ENCODE results near the gene TTLL7. TPM values are rescaled to one million over a fixed set of nuclear protein-coding genes. Genes with fewer than 3 reads are reported as not detected.
"Not testable (repeated sequence)": the region's sequence is repeated elsewhere in the genome, so short reads cannot be mapped to it uniquely, and the experiment has no call there.

TTLL7 gene
- total RNA-seq, 4 donors from 2014 or later = 8.4 to 21.6 (median 12.0) TPM

DNA sequence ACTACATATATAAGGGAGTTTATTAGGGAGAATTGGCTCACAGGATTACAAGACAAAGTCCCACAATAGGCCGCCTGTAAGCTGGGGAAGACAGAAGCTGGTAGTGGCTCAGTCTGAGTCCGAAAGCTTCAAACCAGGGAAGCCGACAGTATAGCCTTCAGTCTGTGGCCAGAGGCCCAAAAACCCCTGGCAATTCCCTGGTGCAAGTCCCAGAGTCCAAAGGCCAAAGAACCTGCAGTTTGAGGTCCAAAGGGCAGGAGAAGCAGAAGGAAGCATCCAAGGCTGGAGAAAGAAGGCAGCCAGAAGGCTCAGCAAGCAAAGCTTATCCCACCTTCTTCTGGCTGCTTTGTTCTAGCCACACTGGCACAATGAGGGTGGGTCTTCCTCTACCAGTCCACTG, 13.9 kb downstream of the TTLL7 start:
- Histone ChIP-seq H3K4me3 (no peak overlapping the region), H3K36me3 (no peaks in the 10 kb centered on the region), H3K27ac (no peak overlapping the region), H3K27me3 (no peaks in the 10 kb centered on the region), H3K9me3 (peaks cover 0 to 39% (median 0%) of the 10 kb centered on the region in 4 donors), H3K4me1 (no peaks in the 10 kb centered on the region)
- TF ChIP-seq EP300 (IDR thresholded peaks at IDR 0.05) = no peak
- no peak for TF ChIP-seq CTCF (IDR thresholded peaks at IDR 0.05)
- 96 to 97% methylated on average over 3 of the region's 3 CpGs for WGBS, 2 donors
- DNase-seq (ENCODE audit: low spot score in 2 of 2) = no peak

DNA sequence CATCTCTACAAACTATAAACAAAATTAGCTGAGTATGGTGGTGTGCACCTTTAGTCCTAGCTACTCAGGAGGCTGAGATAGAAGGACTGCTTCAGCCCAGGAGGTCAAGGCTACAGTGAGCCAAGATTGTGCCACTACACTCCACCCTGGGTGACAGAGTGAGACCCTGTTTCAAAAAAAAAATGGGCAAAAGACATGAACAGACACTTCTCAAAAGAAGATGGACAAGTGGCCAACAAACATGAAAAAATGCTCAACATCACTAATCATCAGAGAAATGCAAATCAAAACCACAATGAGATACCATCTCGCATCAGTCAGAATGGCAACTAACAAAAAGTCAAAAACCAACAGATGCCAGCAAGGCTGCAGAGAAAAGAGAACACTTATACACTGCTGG, 15.0 kb downstream of the TTLL7 start:
- not testable (repeated sequence) for H3K27me3 ChIP-seq
- H3K9me3 ChIP-seq = peaks cover 0 to 39% (median 0%) of the 10 kb centered on the region in 4 donors
- WGBS, 2 donors = 79 to 100% methylated on average over 1 of the region's 1 CpG

GRCh38 chr1:83978056-83978455, 20.9 kb downstream of the TTLL7 start:
- Histone ChIP-seq H3K27ac (no peak overlapping the region), H3K9me3 (peaks cover 0 to 15% (median 0%) of the 10 kb centered on the region in 4 donors), H3K4me1 (peaks cover 0 to 4% (median 0%) of the 10 kb centered on the region in 4 donors), H3K4me3 (no peak overlapping the region), H3K27me3 (no peaks in the 10 kb centered on the region), H3K36me3 (peaks cover 0 to 4% (median 0%) of the 10 kb centered on the region in 3 donors)
- WGBS, 2 donors = 89 to 90% methylated on average over 1 of the region's 1 CpG
- TF ChIP-seq EP300 (IDR thresholded peaks at IDR 0.05) = no peak
- TF ChIP-seq POLR2A (IDR thresholded peaks at IDR 0.05) = no peak
- DNase-seq (ENCODE audit: low spot score in 2 of 2) = no peak

More for the DNA sequence above, 15.0 kb downstream of the TTLL7 start:
- H3K4me1 ChIP-seq; DNase-seq (ENCODE audit: low spot score in 2 of 2); H3K4me3 ChIP-seq; H3K36me3 ChIP-seq; H3K27ac ChIP-seq: not testable (repeated sequence)

DNA sequence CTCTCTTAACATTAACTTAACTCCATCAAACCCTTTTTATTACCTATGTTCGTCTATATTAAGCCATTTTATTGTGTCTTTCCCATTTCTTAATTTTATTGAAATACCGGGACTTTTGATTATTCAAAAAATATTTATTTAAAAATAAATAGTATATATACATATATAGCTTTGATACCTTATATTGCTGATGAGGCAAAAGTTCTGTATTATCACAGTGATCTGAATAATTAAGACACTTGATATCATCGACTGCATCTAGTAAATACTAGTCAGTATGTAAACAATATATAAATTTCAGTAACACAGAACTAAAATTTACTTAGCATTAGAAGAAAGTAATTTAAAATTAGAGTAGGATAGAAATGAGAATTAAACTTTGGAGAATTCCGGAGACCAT, 22.0 kb downstream of the TTLL7 start:
- no peak for DNase-seq (ENCODE audit: low spot score in 2 of 2)
- Histone ChIP-seq H3K27ac (no peak overlapping the region), H3K36me3 (peaks cover 0 to 4% (median 0%) of the 10 kb centered on the region in 3 donors), H3K4me3 (no peak overlapping the region), H3K4me1 (peaks cover 0 to 4% (median 0%) of the 10 kb centered on the region in 4 donors), H3K27me3 (no peaks in the 10 kb centered on the region), H3K9me3 (peaks cover 0 to 7% (median 0%) of the 10 kb centered on the region in 4 donors)
- TF ChIP-seq EP300 (IDR thresholded peaks at IDR 0.05) (no peak), POLR2A (IDR thresholded peaks at IDR 0.05) (no peak), CTCF (IDR thresholded peaks at IDR 0.05) (no peak)
- 84 to 96% methylated on average over 4 of the region's 4 CpGs for WGBS, 2 donors

DNA sequence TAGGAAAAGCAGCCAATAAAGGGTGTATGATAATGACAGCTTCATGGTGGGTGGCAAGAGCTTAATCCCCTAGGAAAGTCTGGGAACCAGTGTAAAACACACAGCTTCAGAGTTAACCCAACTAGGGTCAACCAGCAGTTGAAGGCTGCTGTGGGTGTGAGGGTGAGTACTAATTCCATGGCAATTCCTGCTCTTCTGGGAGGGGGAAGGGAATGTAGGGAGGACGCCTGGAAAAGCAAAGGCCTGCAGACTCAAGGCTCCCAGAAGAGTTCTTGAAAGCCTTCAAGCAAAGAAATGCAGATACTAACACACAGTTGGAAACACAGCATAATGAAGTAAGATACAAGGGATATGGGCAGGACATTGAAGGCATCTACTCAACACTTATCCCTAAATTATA, 28.1 kb downstream of the TTLL7 start:
- Histone ChIP-seq H3K4me1 (peaks cover 0 to 5% (median 0%) of the 10 kb centered on the region in 4 donors), H3K27me3 (no peaks in the 10 kb centered on the region), H3K9me3 (no peaks in the 10 kb centered on the region), H3K27ac (no peak overlapping the region), H3K4me3 (no peak overlapping the region), H3K36me3 (no peaks in the 10 kb centered on the region)
- TF ChIP-seq POLR2A (IDR thresholded peaks at IDR 0.05) (no peak), EP300 (IDR thresholded peaks at IDR 0.05) (no peak)
- DNase-seq (ENCODE audit: low spot score in 2 of 2) = no peak
- WGBS, 2 donors = 44 to 52% methylated on average over 1 of the region's 1 CpG

DNA sequence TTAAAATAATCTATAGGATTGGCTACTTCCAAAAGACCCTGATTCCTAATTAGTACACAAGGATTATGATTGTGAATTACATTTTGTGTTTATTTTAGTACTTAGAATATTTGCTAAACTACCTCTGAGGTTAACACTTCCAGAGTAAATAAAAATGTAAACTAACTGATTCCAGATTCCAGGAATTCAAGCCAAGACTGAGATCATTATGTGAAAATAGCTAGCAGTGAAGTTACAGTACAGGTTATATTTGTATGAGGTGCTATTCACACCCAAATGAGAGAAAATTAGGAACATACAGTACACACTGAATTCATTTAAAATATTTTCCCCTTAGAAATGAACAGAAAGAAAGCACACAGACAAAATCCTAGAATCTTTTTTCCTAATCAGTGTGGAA, 28.8 kb downstream of the TTLL7 start:
- no peaks in the 10 kb centered on the region for H3K9me3 ChIP-seq
- peaks cover 0 to 5% (median 0%) of the 10 kb centered on the region in 4 donors for H3K4me1 ChIP-seq
- no peak overlapping the region for H3K27ac ChIP-seq
- H3K36me3 ChIP-seq = no peaks in the 10 kb centered on the region
- TF ChIP-seq EP300 (IDR thresholded peaks at IDR 0.05) = no peak
- TF ChIP-seq POLR2A (IDR thresholded peaks at IDR 0.05) = no peak
- no peak for DNase-seq (ENCODE audit: low spot score in 2 of 2)
- H3K27me3 ChIP-seq = no peaks in the 10 kb centered on the region
- no peak overlapping the region for H3K4me3 ChIP-seq

DNA sequence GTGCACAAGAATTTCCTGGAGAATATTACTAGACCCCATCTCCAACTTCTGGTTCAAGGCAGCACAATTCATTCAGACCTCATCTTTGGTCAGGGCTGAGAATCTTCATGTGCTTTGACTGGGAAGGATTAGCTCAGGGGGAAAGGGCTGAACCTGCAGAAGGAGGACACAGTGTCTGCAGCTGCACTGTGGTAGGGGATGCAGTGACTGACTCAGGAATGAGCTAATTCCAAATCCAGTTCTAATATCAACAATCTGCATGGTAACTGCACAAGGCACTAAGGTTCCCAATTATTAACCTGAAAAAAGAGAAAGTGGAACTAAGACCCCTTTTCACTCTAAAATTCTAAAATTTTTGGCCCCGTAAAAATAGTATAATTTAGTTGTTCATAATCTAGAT, 31.6 kb downstream of the TTLL7 start:
- no peak for TF ChIP-seq CTCF (IDR thresholded peaks at IDR 0.05)
- TF ChIP-seq EP300 (IDR thresholded peaks at IDR 0.05) = no peak
- TF ChIP-seq POLR2A (IDR thresholded peaks at IDR 0.05) = no peak
- Histone ChIP-seq H3K27ac (no peak overlapping the region), H3K36me3 (no peaks in the 10 kb centered on the region), H3K27me3 (no peaks in the 10 kb centered on the region), H3K9me3 (no peaks in the 10 kb centered on the region), H3K4me3 (no peak overlapping the region), H3K4me1 (peaks cover 0 to 16% (median 0%) of the 10 kb centered on the region in 4 donors)
- 86 to 92% methylated on average over 1 of the region's 1 CpG for WGBS, 2 donors
- no peak for DNase-seq (ENCODE audit: low spot score in 2 of 2)

Measured in tibial nerve (tissue), 4 donors.